CD4-positive, alpha-beta T cell (primary cell): Measurements from ENCODE around the gene MARCHF3. TPM values are rescaled to one million over a fixed set of nuclear protein-coding genes. Genes with fewer than 3 reads are reported as not detected.

Source experiments
- ATAC-seq: fragments of 200-7000 bp; cut with Tn5 transposase; one replicate; pipeline ENCODE4 v1.10.0; 2022; ENCODE audit warnings: mild to moderate bottlenecking; ENCODE audit not compliant: poor library complexity
- CTCF ChIA-PET: fragments of 350-600 bp; sonication (Branson Sonifier 250); formaldehyde crosslinking; loops from one replicate; lab custom pipeline; 2021; ENCODE audit warnings: antibody characterized with exemption, inconsistent platforms; lab: Charles Lee
- POLR2A ChIA-PET: fragments of 350-600 bp; sonication (Branson Sonifier 250); formaldehyde crosslinking; loops from one replicate; lab custom pipeline; 2021; ENCODE audit warnings: antibody characterized with exemption, inconsistent platforms; lab: Charles Lee
- DNase-seq, 14 experiments: peaks; one replicate each; pipeline ENCODE4 v3.0.0-alpha.2; 2013 to 2020; ENCODE audit warnings: mixed read lengths in 2 of 14
- H3K27ac ChIP-seq, 2 donors: one replicate each; pipeline versions ENCODE4 v1.5.1 to v1.7.0; 2013; ENCODE audit warnings: low read length in 2 of 2, low read depth in 1 of 2, mild to moderate bottlenecking in 1 of 2
- H3K27me3 ChIP-seq, 2 experiments: 1 replicate in 1 of 2; 2 replicates in 1 of 2; pipeline versions ENCODE4 v1.6.1 to v1.7.0; 2013; ENCODE audit warnings: low read length in 2 of 2, control low read depth in 1 of 2, mild to moderate bottlenecking in 1 of 2, moderate library complexity in 1 of 2; ENCODE audit not compliant: insufficient read depth in 2 of 2, control insufficient read depth in 1 of 2
- H3K36me3 ChIP-seq: one replicate; pipeline ENCODE4 v1.6.1; 2013; ENCODE audit warnings: low read length, control low read depth; ENCODE audit not compliant: insufficient read depth
- H3K4me1 ChIP-seq: one replicate; pipeline ENCODE4 v1.6.1; 2013; ENCODE audit warnings: low read length, control low read depth; ENCODE audit not compliant: insufficient read depth
- H3K4me3 ChIP-seq: one replicate; pipeline ENCODE4 v1.5.1; 2013; ENCODE audit warnings: mild to moderate bottlenecking, low read length, moderate library complexity
- H3K9me3 ChIP-seq, 2 experiments: 1 replicate in 1 of 2; 2 replicates in 1 of 2; pipeline versions ENCODE4 v1.6.1 to v1.7.0; 2013; ENCODE audit warnings: low read length in 2 of 2, mild to moderate bottlenecking in 2 of 2, control low read depth in 1 of 2, moderate library complexity in 1 of 2; ENCODE audit not compliant: control insufficient read depth in 1 of 2, insufficient read depth in 1 of 2
- H3K27ac Mint-ChIP-seq: one replicate; pipeline ENCODE4 v1.8.0; 2020; ENCODE audit warnings: mixed read lengths
- H3K27me3 Mint-ChIP-seq: one replicate; pipeline ENCODE4 v1.8.0; 2021; ENCODE audit warnings: mixed read lengths
- H3K36me3 Mint-ChIP-seq: one replicate; pipeline ENCODE4 v1.8.0; 2021; ENCODE audit warnings: low read depth, mixed read lengths
- H3K4me1 Mint-ChIP-seq: one replicate; pipeline ENCODE4 v1.8.0; 2021; ENCODE audit warnings: low read depth, mixed read lengths
- H3K4me3 Mint-ChIP-seq: one replicate; pipeline ENCODE4 v1.8.0; 2020; ENCODE audit warnings: mild to moderate bottlenecking, mixed read lengths
- H3K9me3 Mint-ChIP-seq: one replicate; pipeline ENCODE4 v1.8.0; 2020; ENCODE audit warnings: mixed read lengths
- CTCF ChIP-seq: fragments of 200-600 bp; IDR thresholded peaks from one replicate; pipeline ENCODE4 v1.8.0; 2022; ENCODE audit warnings: antibody characterized with exemption, mild to moderate bottlenecking
- intact Hi-C, 2 experiments: fragments of 100-400 bp; cut with DNase I in 1 of 2; cut with micrococcal nuclease in 1 of 2; formaldehyde crosslinking; loops; one replicate each; pipeline versions ENCODE4 v1.15.1 to v1.9.0; 2023 to 2025; cut with DNase I, micrococcal nuclease
- total RNA-seq, 174 experiments: library from RNA in 2 of 174; stranded (reverse) in 2 of 174; gene quantifications; one replicate each; pipeline ENCODE4 v1.2.3 and lab custom pipeline; 2021 to 2026

Gene MARCHF3
- total RNA-seq, 2 experiments from 2014 or later: 5.2 to 6.2 TPM

- no peak overlapping the region for H3K27ac ChIP-seq
- ChIA-PET CTCF (interaction anchor here (0.6 to 1.4 kb wide), 2 partner anchors 12 to 94 kb away, joined by 3 read pairs; no protein-coding TSS in a partner anchor), POLR2A (interaction anchor here (0.6 kb wide), 1 partner anchor 11 kb away, joined by 3 read pairs; no protein-coding TSS in a partner anchor)
- Mint-ChIP-seq H3K27ac (no peak overlapping the region), H3K27me3 (no peaks in the 10 kb centered on the region), H3K4me3 (no peak overlapping the region), H3K4me1 (no peaks in the 10 kb centered on the region), H3K36me3 (peaks cover 17% of the 10 kb centered on the region), H3K9me3 (no peaks in the 10 kb centered on the region)
- DNase-seq (no peak), ATAC-seq (no peak)
- H3K4me1 ChIP-seq: no peaks in the 10 kb centered on the region
- no peaks in the 10 kb centered on the region for H3K36me3 ChIP-seq
- intact Hi-C loops: no loop called here
- H3K27me3 ChIP-seq: no peaks in the 10 kb centered on the region
- TF ChIP-seq CTCF: no peak
- no peaks in the 10 kb centered on the region for H3K9me3 ChIP-seq
- no peak overlapping the region for H3K4me3 ChIP-seq
Observed at GRCh38 chr5:127046343-127047072, 16.1 kb upstream of the MARCHF3 start.

GRCh38 chr5:127042593-127042992 lies 12.2 kb upstream of the MARCHF3 start:
- intact Hi-C loops: loop anchor here in 1 of 2 experiments (5.0 kb wide), 1 partner anchor 205 kb away; no protein-coding TSS in a partner anchor
- TF ChIP-seq CTCF: peak; percentile 26
- DNase-seq: peak in 3 of 14 experiments; percentile 7 to 15 (median 13)

GRCh38 chr5:127041571-127041970 lies 11.2 kb upstream of the MARCHF3 start:
- no peaks in the 10 kb centered on the region for H3K27me3 ChIP-seq
- no peaks in the 10 kb centered on the region for H3K4me1 ChIP-seq
- no peaks in the 10 kb centered on the region for H3K9me3 ChIP-seq
- H3K9me3 Mint-ChIP-seq: no peaks in the 10 kb centered on the region
- no peaks in the 10 kb centered on the region for H3K27me3 Mint-ChIP-seq
- H3K4me3 Mint-ChIP-seq: no peak overlapping the region
- POLR2A ChIA-PET: no interaction called here
- H3K27ac Mint-ChIP-seq: no peak overlapping the region
- CTCF ChIA-PET: no interaction called here
- ATAC-seq (no peak), DNase-seq (no peak)
- no peak overlapping the region for H3K4me3 ChIP-seq
- H3K36me3 ChIP-seq: no peaks in the 10 kb centered on the region
- no peak for TF ChIP-seq CTCF
- H3K4me1 Mint-ChIP-seq: no peaks in the 10 kb centered on the region
- intact Hi-C loops: loop anchor here in 1 of 2 experiments (5.0 kb wide), 1 partner anchor 204 kb away; no protein-coding TSS in a partner anchor
- no peak overlapping the region for H3K27ac ChIP-seq
- no peaks in the 10 kb centered on the region for H3K36me3 Mint-ChIP-seq

More at GRCh38 chr5:127042593-127042992, 12.2 kb upstream of the MARCHF3 start:
- ATAC-seq: no peak
- H3K27me3 Mint-ChIP-seq: no peaks in the 10 kb centered on the region
- no peak overlapping the region for H3K27ac ChIP-seq
- H3K4me1 Mint-ChIP-seq: no peaks in the 10 kb centered on the region
- ChIA-PET POLR2A (no interaction called here), CTCF (no interaction called here)
- no peak overlapping the region for H3K27ac Mint-ChIP-seq
- H3K27me3 ChIP-seq: no peaks in the 10 kb centered on the region
- H3K9me3 ChIP-seq: no peaks in the 10 kb centered on the region
- no peak overlapping the region for H3K4me3 ChIP-seq
- H3K4me3 Mint-ChIP-seq: no peak overlapping the region
- H3K4me1 ChIP-seq: no peaks in the 10 kb centered on the region
- no peaks in the 10 kb centered on the region for H3K9me3 Mint-ChIP-seq
- no peaks in the 10 kb centered on the region for H3K36me3 ChIP-seq
- H3K36me3 Mint-ChIP-seq: peaks cover 5% of the 10 kb centered on the region
